H9 (cell line): ENCODE data around the gene CPNE8. TPM values are rescaled to one million over a fixed set of nuclear protein-coding genes. Genes with fewer than 3 reads are reported as not detected.
A peak's percentile ranks its signal among the peaks of the same experiment; 100 is the strongest.

Source experiments
- DNase-seq: peaks from one replicate; pipeline ENCODE4 v3.0.0-alpha.2; 2017
- H2AFZ ChIP-seq: one replicate; pipeline ENCODE4 v1.6.1; 2013; ENCODE audit warnings: mild to moderate bottlenecking, low read length, control low read depth, moderate library complexity
- H2AK5ac ChIP-seq: 2 replicates; pipeline ENCODE4 v1.6.1; 2013; ENCODE audit warnings: low read length, control low read depth, mixed read lengths; ENCODE audit not compliant: insufficient read length
- H2BK120ac ChIP-seq: one replicate; pipeline ENCODE4 v1.6.1; 2013; ENCODE audit warnings: low read depth, mild to moderate bottlenecking, low read length, control low read depth, inconsistent platforms; ENCODE audit not compliant: poor library complexity, severe bottlenecking
- H2BK12ac ChIP-seq: 2 replicates; pipeline ENCODE4 v1.6.1; 2013; ENCODE audit warnings: low read length, control low read depth, mixed read lengths, low read depth; ENCODE audit not compliant: insufficient read length
- H2BK15ac ChIP-seq: 2 replicates; pipeline ENCODE4 v1.6.1; 2013; ENCODE audit warnings: low read depth, low read length, control low read depth
- H2BK20ac ChIP-seq: one replicate; pipeline ENCODE4 v1.6.1; 2013; ENCODE audit warnings: low read depth, mild to moderate bottlenecking, low read length, control low read depth, inconsistent platforms; ENCODE audit not compliant: poor library complexity, severe bottlenecking
- H2BK5ac ChIP-seq: 2 replicates; pipeline ENCODE4 v1.6.1; 2013; ENCODE audit warnings: low read length, control low read depth, mixed read lengths; ENCODE audit not compliant: insufficient read length
- H3K14ac ChIP-seq: 2 replicates; pipeline ENCODE4 v1.6.1; 2013; ENCODE audit warnings: low read length, control low read depth; ENCODE audit not compliant: insufficient read depth
- H3K18ac ChIP-seq: 2 replicates; pipeline ENCODE4 v1.6.1; 2013; ENCODE audit warnings: low read depth, mild to moderate bottlenecking, mixed read lengths, low read length, control low read depth; ENCODE audit not compliant: insufficient read length
- H3K23ac ChIP-seq: 2 replicates; pipeline ENCODE4 v1.6.1; 2013; ENCODE audit warnings: low read length, control low read depth, mixed read lengths, low read depth; ENCODE audit not compliant: insufficient read length
- H3K23me2 ChIP-seq: 2 replicates; pipeline ENCODE4 v1.6.1; 2013; ENCODE audit warnings: low read depth, mild to moderate bottlenecking, mixed read lengths, low read length, control low read depth; ENCODE audit not compliant: insufficient read length, poor library complexity, severe bottlenecking
- H3K27ac ChIP-seq: 2 replicates; pipeline ENCODE4 v1.5.1; 2013; ENCODE audit warnings: low read length, control low read depth, mixed read lengths, low read depth; ENCODE audit not compliant: insufficient read length
- H3K27me3 ChIP-seq: 2 replicates; pipeline ENCODE4 v1.6.1; 2013; ENCODE audit warnings: low read length, control low read depth, inconsistent platforms; ENCODE audit not compliant: insufficient read depth
- H3K4ac ChIP-seq: 2 replicates; pipeline ENCODE4 v1.6.1; 2013; ENCODE audit warnings: low read depth, mild to moderate bottlenecking, control low read depth, inconsistent platforms, low read length, moderate library complexity
- H3K4me1 ChIP-seq: 2 replicates; pipeline ENCODE4 v1.6.1; 2013; ENCODE audit warnings: low read length, control low read depth, inconsistent platforms; ENCODE audit not compliant: insufficient read depth
- H3K4me2 ChIP-seq: 2 replicates; pipeline ENCODE4 v1.6.1; 2013; ENCODE audit warnings: low read length, control low read depth, mixed read lengths; ENCODE audit not compliant: insufficient read length, insufficient read depth
- H3K56ac ChIP-seq: 2 replicates; pipeline ENCODE4 v1.6.1; 2013; ENCODE audit warnings: low read depth, mild to moderate bottlenecking, mixed read lengths, low read length, control low read depth; ENCODE audit not compliant: insufficient read length
- H3K79me1 ChIP-seq: 2 replicates; pipeline ENCODE4 v1.6.1; 2013; ENCODE audit warnings: low read depth, mild to moderate bottlenecking, moderate library complexity, low read length, control low read depth, inconsistent platforms; ENCODE audit not compliant: insufficient read depth, poor library complexity, severe bottlenecking
- H3K79me2 ChIP-seq: 2 replicates; pipeline ENCODE4 v1.6.1; 2013; ENCODE audit warnings: low read length, control low read depth, inconsistent platforms; ENCODE audit not compliant: insufficient read depth
- H3K9ac ChIP-seq: 2 replicates; pipeline ENCODE4 v1.6.1; 2013; ENCODE audit warnings: low read length, control low read depth, mixed read lengths; ENCODE audit not compliant: insufficient read length; ENCODE audit errors: extremely low read depth
- H3K9me3 ChIP-seq: one replicate; pipeline ENCODE4 v1.6.1; 2013; ENCODE audit warnings: low read depth, low read length, inconsistent platforms; ENCODE audit not compliant: control insufficient read depth
- H3T11ph ChIP-seq: one replicate; pipeline ENCODE4 v1.6.1; 2013; ENCODE audit warnings: mild to moderate bottlenecking, low read length, control low read depth, inconsistent platforms
- H4K20me1 ChIP-seq: one replicate; pipeline ENCODE4 v1.6.1; 2013; ENCODE audit not compliant: control insufficient read depth, insufficient read length, insufficient read depth
- H4K5ac ChIP-seq: 2 replicates; pipeline ENCODE4 v1.6.1; 2013; ENCODE audit warnings: low read depth, mild to moderate bottlenecking, mixed read lengths, low read length, control low read depth; ENCODE audit not compliant: insufficient read length
- H4K8ac ChIP-seq: replicated peaks from 2 replicates; pipeline ENCODE4 v1.6.1; 2013; ENCODE audit warnings: low read length, control low read depth, mixed read lengths, low read depth; ENCODE audit not compliant: insufficient read length
- H4K91ac ChIP-seq: 2 replicates; pipeline ENCODE4 v1.6.1; 2013; ENCODE audit warnings: low read depth, mild to moderate bottlenecking, moderate library complexity, mixed read lengths, low read length, control low read depth; ENCODE audit not compliant: insufficient read length
- H3K27ac Mint-ChIP-seq, 3 experiments: 2 replicates in 2 of 3; 3 replicates in 1 of 3; pipeline ENCODE4 v1.8.0; 2020 to 2021; ENCODE audit warnings: mixed read lengths in 3 of 3, mild to moderate bottlenecking in 1 of 3, moderate library complexity in 1 of 3
- H3K27me3 Mint-ChIP-seq: 2 replicates; pipeline ENCODE4 v1.8.0; 2021; ENCODE audit warnings: low read depth, mild to moderate bottlenecking, moderate library complexity, mixed read lengths
- H3K36me3 Mint-ChIP-seq, 3 experiments: 2 replicates in 2 of 3; 3 replicates in 1 of 3; pipeline ENCODE4 v1.8.0; 2020 to 2021; ENCODE audit warnings: low read depth in 3 of 3, mixed read lengths in 3 of 3; ENCODE audit not compliant: insufficient read depth in 1 of 3
- H3K4me1 Mint-ChIP-seq, 2 experiments: 2 replicates each; pipeline ENCODE4 v1.8.0; 2020; ENCODE audit warnings: mixed read lengths in 2 of 2
- H3K4me3 Mint-ChIP-seq, 2 experiments: 2 replicates in 1 of 2; 3 replicates in 1 of 2; pipeline ENCODE4 v1.8.0; 2020 to 2021; ENCODE audit warnings: mild to moderate bottlenecking in 2 of 2, mixed read lengths in 2 of 2, moderate library complexity in 1 of 2
- H3K9me3 Mint-ChIP-seq, 2 experiments: 2 replicates in 1 of 2; 3 replicates in 1 of 2; pipeline ENCODE4 v1.8.0; 2020; ENCODE audit warnings: mild to moderate bottlenecking in 2 of 2, mixed read lengths in 2 of 2, moderate library complexity in 1 of 2
- WGBS: extraction: QIAGEN DNeasy Blood & Tissue Kit; methylation state at CpG from one replicate; pipeline ENCODE4 v1.1.7; 2013; ENCODE audit warnings: missing lambda C conversion rate, low lambda C conversion rate, mixed read lengths; ENCODE audit not compliant: insufficient read length; ENCODE audit errors: extremely low coverage; 5-methylcytosine and 5-hydroxymethylcytosine counted together
- total RNA-seq: library from RNA; stranded (reverse); gene quantifications from 2 replicates; pipeline ENCODE4 v1.2.1, GENCODE V29; 2021
- TF ChIP-seq, protein P1 (sequence below): fragments of 200-600 bp; sonication (generic); conservative IDR thresholded peaks from 3 replicates; pipeline ENCODE4 v1.8.0; 2021; ENCODE audit warnings: antibody characterized with exemption, mild to moderate bottlenecking

The CPNE8 gene
- total RNA-seq, 1 experiment from 2014 or later: 1.9 TPM

DNA sequence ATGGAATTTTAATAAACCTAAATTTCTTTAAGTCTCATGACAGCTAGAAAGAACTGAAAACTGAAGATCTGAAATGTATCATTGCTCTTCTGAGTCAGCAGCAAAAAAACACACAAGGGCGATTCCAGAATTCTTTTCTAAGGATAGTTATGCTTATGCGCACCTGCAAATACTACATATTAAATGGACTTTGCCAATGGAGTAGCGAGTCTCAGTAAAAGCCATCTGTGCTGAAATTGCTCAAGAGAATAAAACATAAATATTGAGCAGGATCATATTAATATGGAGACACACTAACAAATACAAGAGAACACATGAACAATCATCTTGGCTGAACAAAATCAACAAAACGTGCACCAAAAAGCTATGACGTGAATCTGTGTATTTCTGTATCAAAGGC lies 73.7 kb downstream of the CPNE8 start:
- no peak overlapping the region for H2BK15ac ChIP-seq

More for the DNA sequence above, 73.7 kb downstream of the CPNE8 start:
- H4K20me1 ChIP-seq: no peaks in the 10 kb centered on the region
- H3K14ac ChIP-seq: no peak overlapping the region
- H4K91ac ChIP-seq: no peak overlapping the region
- no peaks in the 10 kb centered on the region; a peak in 1 of 7 replicates for H3K36me3 Mint-ChIP-seq
- DNase-seq: no peak
- H3K9ac ChIP-seq: no peak overlapping the region
- no peaks in the 10 kb centered on the region for H3K27me3 ChIP-seq
- H3K4me3 Mint-ChIP-seq: no peak overlapping the region
- H3K4me1 Mint-ChIP-seq: no peaks in the 10 kb centered on the region
- H3K18ac ChIP-seq: no peak overlapping the region
- H3K4me1 ChIP-seq: no peaks in the 10 kb centered on the region
- H3K23ac ChIP-seq: no peak overlapping the region
- no peak overlapping the region for H2AFZ ChIP-seq
- H3K4me2 ChIP-seq: no peak overlapping the region
- no peak overlapping the region for H2BK5ac ChIP-seq
- H2BK120ac ChIP-seq: no peak overlapping the region
- H3K79me1 ChIP-seq: no peaks in the 10 kb centered on the region
- no peaks in the 10 kb centered on the region for H3K9me3 ChIP-seq
- H3K79me2 ChIP-seq: no peaks in the 10 kb centered on the region
- no peak overlapping the region for H2AK5ac ChIP-seq
- H4K5ac ChIP-seq: no peak overlapping the region
- H3K4ac ChIP-seq: no peak overlapping the region
- no CpG with 5 or more reads among the region's 5 CpGs for WGBS
- H4K8ac ChIP-seq: no peak overlapping the region
- H3K56ac ChIP-seq: no peak overlapping the region
- no peaks in the 10 kb centered on the region for H3K9me3 Mint-ChIP-seq
- 0 out of 7 replicates have a peak overlapping the region, but pooled peaks of 1 of the 3 experiments have one; percentile 76 for H3K27ac Mint-ChIP-seq
- TF ChIP-seq, protein P1, sequence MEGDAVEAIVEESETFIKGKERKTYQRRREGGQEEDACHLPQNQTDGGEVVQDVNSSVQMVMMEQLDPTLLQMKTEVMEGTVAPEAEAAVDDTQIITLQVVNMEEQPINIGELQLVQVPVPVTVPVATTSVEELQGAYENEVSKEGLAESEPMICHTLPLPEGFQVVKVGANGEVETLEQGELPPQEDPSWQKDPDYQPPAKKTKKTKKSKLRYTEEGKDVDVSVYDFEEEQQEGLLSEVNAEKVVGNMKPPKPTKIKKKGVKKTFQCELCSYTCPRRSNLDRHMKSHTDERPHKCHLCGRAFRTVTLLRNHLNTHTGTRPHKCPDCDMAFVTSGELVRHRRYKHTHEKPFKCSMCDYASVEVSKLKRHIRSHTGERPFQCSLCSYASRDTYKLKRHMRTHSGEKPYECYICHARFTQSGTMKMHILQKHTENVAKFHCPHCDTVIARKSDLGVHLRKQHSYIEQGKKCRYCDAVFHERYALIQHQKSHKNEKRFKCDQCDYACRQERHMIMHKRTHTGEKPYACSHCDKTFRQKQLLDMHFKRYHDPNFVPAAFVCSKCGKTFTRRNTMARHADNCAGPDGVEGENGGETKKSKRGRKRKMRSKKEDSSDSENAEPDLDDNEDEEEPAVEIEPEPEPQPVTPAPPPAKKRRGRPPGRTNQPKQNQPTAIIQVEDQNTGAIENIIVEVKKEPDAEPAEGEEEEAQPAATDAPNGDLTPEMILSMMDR: no peak
- no peak overlapping the region for H3K27ac ChIP-seq
- H3T11ph ChIP-seq: no peak overlapping the region
- H2BK20ac ChIP-seq: no peak overlapping the region
- H3K27me3 Mint-ChIP-seq: no peaks in the 10 kb centered on the region
- H3K23me2 ChIP-seq: no peaks in the 10 kb centered on the region
- H2BK12ac ChIP-seq: no peak overlapping the region
